ENCODE results near the gene WNT11. TPM values are rescaled to one million over a fixed set of nuclear protein-coding genes. Genes with fewer than 3 reads are reported as not detected.

The WNT11 gene
- total RNA-seq, 6 experiments from 2014 or later = not detected

DNA sequence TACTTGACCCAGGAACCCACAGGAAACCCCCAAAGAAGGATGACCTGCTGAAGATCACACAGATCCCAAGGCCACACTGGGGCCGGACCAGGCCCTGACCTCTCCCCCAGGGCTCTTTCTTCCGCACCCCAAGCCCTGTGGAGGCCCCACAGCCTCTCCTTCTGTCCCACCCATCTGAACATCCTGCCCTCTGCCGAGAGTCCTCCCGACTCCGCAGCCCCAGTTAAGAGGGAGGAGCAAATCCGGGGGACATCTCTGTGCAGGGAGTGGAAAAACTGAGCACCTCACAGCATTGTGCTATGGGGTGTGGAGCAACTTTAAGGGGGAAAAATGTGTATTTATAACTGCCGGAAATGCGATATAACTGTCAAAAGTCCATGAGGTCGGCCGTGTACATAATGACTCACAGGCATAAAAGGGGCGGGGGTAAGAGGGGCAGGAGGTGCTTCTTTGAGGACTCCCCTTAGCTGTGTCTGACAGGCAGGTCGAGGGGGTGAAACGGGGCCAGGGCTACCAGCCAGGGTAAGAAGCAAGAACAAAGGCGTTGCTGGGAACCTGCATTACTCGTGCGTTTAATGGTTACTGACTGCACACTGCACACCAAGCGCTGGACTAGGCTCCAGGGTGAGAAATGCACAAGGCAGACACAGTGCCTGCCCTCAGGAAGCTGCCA, 57.2 kb downstream of the WNT11 start:
- Mint-ChIP-seq H3K27me3 (ENCODE audit: insufficient read depth) (peaks cover 9% of the 10 kb centered on the region), H3K36me3 (ENCODE audit: low read depth) (no peaks in the 10 kb centered on the region), H3K27ac (no peak overlapping the region), H3K4me1 (ENCODE audit: low read depth) (peaks cover 24% of the 10 kb centered on the region), H3K9me3 (no peaks in the 10 kb centered on the region), H3K4me3 (no peak overlapping the region)
- TF ChIP-seq, protein P1, sequence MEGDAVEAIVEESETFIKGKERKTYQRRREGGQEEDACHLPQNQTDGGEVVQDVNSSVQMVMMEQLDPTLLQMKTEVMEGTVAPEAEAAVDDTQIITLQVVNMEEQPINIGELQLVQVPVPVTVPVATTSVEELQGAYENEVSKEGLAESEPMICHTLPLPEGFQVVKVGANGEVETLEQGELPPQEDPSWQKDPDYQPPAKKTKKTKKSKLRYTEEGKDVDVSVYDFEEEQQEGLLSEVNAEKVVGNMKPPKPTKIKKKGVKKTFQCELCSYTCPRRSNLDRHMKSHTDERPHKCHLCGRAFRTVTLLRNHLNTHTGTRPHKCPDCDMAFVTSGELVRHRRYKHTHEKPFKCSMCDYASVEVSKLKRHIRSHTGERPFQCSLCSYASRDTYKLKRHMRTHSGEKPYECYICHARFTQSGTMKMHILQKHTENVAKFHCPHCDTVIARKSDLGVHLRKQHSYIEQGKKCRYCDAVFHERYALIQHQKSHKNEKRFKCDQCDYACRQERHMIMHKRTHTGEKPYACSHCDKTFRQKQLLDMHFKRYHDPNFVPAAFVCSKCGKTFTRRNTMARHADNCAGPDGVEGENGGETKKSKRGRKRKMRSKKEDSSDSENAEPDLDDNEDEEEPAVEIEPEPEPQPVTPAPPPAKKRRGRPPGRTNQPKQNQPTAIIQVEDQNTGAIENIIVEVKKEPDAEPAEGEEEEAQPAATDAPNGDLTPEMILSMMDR (IDR thresholded peaks at IDR 0.05) = no peak
- no peak for DNase-seq

DNA sequence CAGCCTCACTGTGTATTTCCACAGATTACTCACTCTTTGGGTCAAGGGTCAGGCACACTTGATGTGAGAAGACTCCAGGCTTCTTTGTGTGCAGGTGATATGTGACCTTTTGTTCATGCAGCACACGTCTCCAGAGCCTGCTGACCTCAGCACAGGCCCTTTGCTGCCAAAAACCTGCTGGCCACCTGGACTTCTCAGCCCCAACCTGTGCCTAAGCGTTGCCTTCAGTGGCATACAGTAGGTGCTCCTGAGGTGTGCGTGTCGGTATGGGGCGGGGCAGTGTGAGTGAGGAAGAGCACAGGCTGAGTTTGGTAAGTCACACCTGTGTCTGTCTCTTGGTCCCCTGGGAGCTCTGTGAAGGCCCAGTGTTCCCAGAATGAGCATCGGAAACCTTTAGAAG, 58.1 kb downstream of the WNT11 start:
- Mint-ChIP-seq H3K4me3 (no peak overlapping the region), H3K9me3 (no peaks in the 10 kb centered on the region), H3K27me3 (ENCODE audit: insufficient read depth) (peaks cover 9% of the 10 kb centered on the region), H3K27ac (no peak overlapping the region), H3K4me1 (ENCODE audit: low read depth) (peaks cover 15% of the 10 kb centered on the region), H3K36me3 (ENCODE audit: low read depth) (no peaks in the 10 kb centered on the region)
- TF ChIP-seq, protein P1 (IDR thresholded peaks at IDR 0.05) = no peak
- DNase-seq = no peak

DNA sequence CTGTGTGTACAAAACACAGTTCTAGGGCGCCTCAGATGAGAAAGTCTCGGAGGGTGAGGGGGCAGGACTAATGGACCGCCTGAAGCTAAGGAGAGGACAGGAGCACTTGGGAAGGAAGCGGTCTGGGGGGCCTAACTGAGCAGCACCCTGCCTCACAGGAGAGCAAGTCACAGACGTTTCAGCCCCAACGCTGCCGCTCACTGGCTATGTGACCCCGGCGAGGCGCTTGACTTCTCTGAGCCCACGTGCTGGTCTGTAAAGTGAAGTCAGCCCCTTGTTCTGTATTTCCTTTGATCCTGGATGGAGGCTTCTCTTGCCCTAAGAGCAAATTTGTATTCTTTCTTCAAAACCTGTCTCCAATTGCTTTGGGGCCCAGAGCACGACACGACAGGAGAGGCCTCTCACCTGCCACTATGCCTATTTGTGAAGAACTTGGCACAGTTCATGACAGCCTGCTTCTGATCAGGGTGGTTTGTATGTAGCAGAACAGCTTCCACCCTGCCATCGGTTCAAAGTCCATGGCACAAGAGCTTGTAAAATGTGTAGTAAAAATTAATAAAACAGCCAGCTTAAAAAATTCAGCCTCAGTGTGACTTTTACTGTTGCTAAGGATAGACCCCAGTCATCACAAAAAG, 59.1 kb downstream of the WNT11 start:
- H3K36me3 Mint-ChIP-seq (ENCODE audit: low read depth) = no peaks in the 10 kb centered on the region
- H3K27me3 Mint-ChIP-seq (ENCODE audit: insufficient read depth) = peaks cover 9% of the 10 kb centered on the region
- H3K27ac Mint-ChIP-seq = no peak overlapping the region
- no peaks in the 10 kb centered on the region for H3K9me3 Mint-ChIP-seq
- DNase-seq = no peak
- H3K4me1 Mint-ChIP-seq (ENCODE audit: low read depth) = peaks cover 5% of the 10 kb centered on the region
- TF ChIP-seq, protein P1 (IDR thresholded peaks at IDR 0.05) = no peak
- H3K4me3 Mint-ChIP-seq = no peak overlapping the region

DNA sequence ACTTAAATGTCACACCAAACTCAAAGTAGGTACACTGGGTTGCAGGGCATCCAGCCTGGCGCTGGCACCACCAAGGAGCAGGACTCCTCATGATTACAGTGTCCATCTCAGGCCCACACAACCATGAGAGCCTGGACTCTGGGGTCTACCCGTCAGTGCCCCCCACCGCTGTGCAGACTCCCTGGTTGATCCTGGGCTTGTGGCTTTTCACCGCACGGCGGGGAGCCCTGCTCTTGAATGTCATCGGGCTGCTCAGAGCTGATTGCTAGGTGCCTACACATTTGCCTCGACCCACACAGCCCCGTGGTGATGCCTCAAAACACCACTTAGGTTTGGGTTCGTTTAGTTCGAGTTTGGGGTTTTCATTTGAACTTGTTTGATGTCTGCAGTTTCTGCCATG, 63.0 kb downstream of the WNT11 start:
- Mint-ChIP-seq H3K4me3 (no peak overlapping the region), H3K9me3 (no peaks in the 10 kb centered on the region), H3K4me1 (ENCODE audit: low read depth) (no peaks in the 10 kb centered on the region), H3K27me3 (ENCODE audit: insufficient read depth) (peaks cover 3% of the 10 kb centered on the region; the same call in 1 of the 2 replicates), H3K36me3 (ENCODE audit: low read depth) (peaks cover 9% of the 10 kb centered on the region; the same call in 1 of the 2 replicates), H3K27ac (no peak overlapping the region)
- TF ChIP-seq, protein P1 (IDR thresholded peaks at IDR 0.05) = no peak
- DNase-seq = no peak

DNA sequence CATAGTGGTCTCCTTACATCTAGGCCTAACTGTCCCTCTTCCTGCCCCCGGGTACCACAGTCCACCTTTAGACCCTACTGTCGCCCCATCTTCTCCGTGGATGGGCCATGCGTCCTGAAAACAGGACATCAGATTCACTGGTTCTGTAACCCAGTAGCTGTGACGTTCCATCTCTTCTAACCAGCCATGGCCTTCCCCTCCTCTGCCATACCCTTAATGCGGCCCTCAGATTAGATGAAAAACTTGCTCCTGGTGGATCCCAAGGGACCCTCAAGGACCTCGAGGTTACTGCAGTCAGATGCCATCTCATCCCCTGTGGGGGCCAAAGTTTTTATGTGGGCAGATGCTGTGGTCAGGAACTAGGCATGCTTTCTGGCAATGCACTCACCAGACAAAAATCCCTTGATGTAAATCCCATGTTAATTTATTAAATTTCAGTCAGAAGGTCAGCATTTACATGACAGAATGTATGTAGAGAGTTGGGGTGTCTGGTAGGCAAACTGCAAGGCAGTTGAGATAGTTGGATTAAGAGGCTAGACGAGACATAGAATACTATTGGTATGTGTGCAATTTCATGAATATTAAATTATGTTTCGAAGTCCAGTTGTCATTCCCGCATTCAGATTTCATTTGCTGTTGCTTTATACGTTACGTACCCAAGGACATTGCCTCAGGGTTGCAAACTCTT, 64.3 kb downstream of the WNT11 start:
- TF ChIP-seq, protein P1 (IDR thresholded peaks at IDR 0.05) = no peak
- Mint-ChIP-seq H3K27ac (no peak overlapping the region), H3K27me3 (ENCODE audit: insufficient read depth) (peaks cover 3% of the 10 kb centered on the region; the same call in 1 of the 2 replicates), H3K36me3 (ENCODE audit: low read depth) (peaks cover 9% of the 10 kb centered on the region; the same call in 1 of the 2 replicates), H3K9me3 (no peaks in the 10 kb centered on the region), H3K4me3 (no peak overlapping the region), H3K4me1 (ENCODE audit: low read depth) (no peaks in the 10 kb centered on the region)
- DNase-seq = no peak

Data from HFFc6 (cell line).